ENCODE data around the gene RXRA. TPM values are rescaled to one million over a fixed set of nuclear protein-coding genes. Genes with fewer than 3 reads are reported as not detected.

RXRA gene
- total RNA-seq, 1 donor from 2014 or later, result 16.8 TPM

DNA sequence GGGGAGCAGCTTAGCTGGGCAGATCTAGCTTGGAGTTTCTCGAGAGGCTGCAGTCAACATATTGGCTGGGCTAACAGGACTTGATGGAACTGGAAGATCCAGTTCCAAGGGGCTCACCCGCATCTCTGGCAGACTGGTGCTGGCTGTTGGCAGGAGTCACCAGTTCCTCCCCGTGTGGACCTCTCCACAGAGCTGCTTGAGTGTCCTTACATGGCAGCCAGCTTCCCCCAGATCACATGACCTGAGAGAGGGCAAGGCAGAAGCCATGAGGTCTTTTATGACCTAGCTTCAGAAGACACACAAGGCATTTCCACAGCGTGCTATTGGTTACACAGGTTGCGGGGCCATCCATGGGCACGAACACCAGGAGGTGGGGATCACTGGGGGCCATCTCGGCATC, 26.4 kb upstream of the RXRA start:
- Histone ChIP-seq H3K4me3 (ENCODE audit: low read depth, low read length) (no peak overlapping the region), H3K36me3 (ENCODE audit: control insufficient read depth, insufficient read depth, low read length) (no peaks in the 10 kb centered on the region), H3K27me3 (ENCODE audit: control insufficient read depth, insufficient read depth, low read length) (peaks cover 7% of the 10 kb centered on the region)
- no peak for FAIRE-seq
- DNase-seq (ENCODE audit: low read depth), result peak; percentile 6
- TF ChIP-seq, protein P1, sequence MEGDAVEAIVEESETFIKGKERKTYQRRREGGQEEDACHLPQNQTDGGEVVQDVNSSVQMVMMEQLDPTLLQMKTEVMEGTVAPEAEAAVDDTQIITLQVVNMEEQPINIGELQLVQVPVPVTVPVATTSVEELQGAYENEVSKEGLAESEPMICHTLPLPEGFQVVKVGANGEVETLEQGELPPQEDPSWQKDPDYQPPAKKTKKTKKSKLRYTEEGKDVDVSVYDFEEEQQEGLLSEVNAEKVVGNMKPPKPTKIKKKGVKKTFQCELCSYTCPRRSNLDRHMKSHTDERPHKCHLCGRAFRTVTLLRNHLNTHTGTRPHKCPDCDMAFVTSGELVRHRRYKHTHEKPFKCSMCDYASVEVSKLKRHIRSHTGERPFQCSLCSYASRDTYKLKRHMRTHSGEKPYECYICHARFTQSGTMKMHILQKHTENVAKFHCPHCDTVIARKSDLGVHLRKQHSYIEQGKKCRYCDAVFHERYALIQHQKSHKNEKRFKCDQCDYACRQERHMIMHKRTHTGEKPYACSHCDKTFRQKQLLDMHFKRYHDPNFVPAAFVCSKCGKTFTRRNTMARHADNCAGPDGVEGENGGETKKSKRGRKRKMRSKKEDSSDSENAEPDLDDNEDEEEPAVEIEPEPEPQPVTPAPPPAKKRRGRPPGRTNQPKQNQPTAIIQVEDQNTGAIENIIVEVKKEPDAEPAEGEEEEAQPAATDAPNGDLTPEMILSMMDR (IDR thresholded peaks at IDR 0.05; ENCODE audit: insufficient read depth, low read length, severe bottlenecking), result no peak

DNA sequence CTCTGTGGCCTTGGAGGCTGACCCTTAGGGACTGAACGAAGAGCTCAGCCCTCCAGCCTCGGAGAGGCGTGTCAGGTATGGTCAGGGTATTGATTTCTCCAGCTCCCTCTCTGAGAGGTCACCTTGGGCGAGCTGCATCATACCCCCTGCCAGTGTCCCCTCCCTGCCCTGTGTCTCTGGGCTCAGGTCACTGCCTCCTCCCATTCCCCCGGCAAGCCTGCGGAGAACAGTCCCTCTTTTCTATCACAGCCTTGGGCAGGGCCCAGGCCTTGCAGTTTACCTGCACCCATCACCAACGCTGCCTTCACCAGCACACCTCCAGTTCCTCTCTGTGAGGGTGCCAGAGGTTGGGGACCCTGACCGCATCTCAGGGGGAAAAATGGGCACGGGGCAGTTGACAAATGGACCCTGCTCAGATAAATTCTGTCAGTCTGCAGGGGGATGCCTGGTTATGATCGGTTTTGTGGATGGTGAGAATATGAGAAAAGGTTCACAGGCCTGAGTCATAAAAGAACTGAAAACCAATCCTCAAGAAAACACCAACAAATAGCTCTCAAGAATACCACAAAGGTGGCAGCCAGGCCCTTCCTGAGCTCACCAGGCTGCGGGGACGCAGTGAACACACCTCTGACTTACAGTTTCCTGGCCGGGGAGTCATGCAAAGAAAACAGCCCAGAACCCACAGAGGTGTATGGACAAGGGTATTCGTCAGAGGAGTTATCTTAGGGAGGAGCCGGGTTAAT, 24.7 kb upstream of the RXRA start:
- Histone ChIP-seq H3K27me3 (ENCODE audit: control insufficient read depth, insufficient read depth, low read length) (peaks cover 4% of the 10 kb centered on the region), H3K4me3 (ENCODE audit: low read depth, low read length) (no peak overlapping the region), H3K36me3 (ENCODE audit: control insufficient read depth, insufficient read depth, low read length) (no peaks in the 10 kb centered on the region)
- TF ChIP-seq, protein P1 (IDR thresholded peaks at IDR 0.05; ENCODE audit: insufficient read depth, low read length, severe bottlenecking), result no peak
- FAIRE-seq, result peak; percentile 76
- DNase-seq (ENCODE audit: low read depth), result peak; percentile 71

DNA sequence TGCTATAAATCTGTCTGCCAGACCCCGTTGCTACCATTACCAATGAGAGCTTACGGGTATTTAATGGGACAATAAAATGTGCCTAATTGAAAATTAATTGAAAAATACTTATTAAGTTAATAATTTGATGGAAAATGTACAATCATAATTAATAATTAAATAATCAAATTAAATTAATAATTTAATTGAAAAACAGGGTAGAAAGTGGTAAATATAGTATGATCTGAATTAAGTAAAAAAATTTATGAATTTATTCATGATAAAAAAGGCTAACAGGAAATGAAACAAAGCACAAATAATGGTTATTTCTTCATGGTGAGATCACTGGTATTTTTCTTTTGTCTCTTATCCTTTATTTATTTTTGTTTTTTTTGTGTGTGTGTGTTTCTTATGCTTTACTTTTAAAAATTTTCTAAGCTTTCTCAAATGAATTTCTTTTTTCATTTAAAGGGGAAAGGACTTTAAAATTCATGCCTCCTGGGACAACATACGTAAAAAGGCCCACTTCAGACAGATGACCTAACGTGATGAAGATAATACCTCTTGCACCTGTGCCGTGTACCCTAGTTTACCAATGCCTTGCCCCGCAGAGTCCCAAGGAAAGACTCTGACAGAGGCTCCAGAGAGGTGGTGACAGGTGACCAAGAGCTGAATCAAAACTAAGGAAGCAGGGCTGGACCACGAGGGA, 24.0 kb upstream of the RXRA start:
- Histone ChIP-seq H3K36me3 (ENCODE audit: control insufficient read depth, insufficient read depth, low read length) (no peaks in the 10 kb centered on the region), H3K27me3 (ENCODE audit: control insufficient read depth, insufficient read depth, low read length) (peaks cover 4% of the 10 kb centered on the region), H3K4me3 (ENCODE audit: low read depth, low read length) (no peak overlapping the region)
- FAIRE-seq (no peak), DNase-seq (ENCODE audit: low read depth) (no peak)
- TF ChIP-seq, protein P1 (IDR thresholded peaks at IDR 0.05; ENCODE audit: insufficient read depth, low read length, severe bottlenecking), result no peak

DNA sequence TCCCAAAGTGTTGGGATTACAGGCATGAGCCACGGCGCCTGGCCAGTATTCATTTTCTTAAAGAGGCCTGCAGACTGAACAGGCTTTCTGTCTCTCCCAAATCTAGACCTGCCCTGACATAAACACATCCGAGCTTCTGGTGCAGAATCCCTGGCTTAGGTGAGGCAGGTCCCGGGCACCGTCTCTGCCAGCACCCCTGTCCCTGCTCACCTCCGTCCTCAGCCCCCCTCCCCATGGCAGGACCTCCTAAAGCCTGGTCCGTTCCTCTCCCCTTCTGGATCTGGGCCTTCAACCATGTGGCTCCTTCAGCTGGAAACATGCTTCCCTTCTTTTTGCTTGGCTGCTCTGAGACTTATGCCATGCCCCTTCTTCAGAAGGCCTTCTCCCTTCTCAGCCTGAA, 22.7 kb upstream of the RXRA start:
- TF ChIP-seq, protein P1 (IDR thresholded peaks at IDR 0.05; ENCODE audit: insufficient read depth, low read length, severe bottlenecking), result no peak
- no peak for FAIRE-seq

DNA sequence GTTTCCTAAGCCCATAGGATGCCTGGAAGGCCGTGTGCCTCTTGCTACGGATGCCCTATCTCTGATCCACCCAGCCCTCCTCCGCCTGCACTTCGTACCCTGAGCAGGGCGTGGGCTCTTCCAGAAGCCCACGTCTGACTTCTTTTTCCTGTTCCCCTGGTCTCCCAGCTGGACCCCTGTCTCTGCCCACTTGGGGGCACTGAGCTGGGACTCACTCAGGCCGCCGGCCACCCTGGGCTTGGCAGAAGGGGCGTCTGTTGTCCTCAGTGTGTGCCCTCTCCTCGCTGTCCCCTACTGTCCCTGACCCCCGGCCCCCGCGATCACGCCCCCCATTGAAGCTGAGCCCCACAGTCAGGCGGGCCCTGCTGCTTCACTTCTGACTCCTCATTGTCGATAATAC, 22.0 kb upstream of the RXRA start:
- FAIRE-seq (no peak), DNase-seq (ENCODE audit: low read depth) (no peak)
- Histone ChIP-seq H3K27me3 (ENCODE audit: control insufficient read depth, insufficient read depth, low read length) (peaks cover 1% of the 10 kb centered on the region), H3K4me3 (ENCODE audit: low read depth, low read length) (no peak overlapping the region), H3K36me3 (ENCODE audit: control insufficient read depth, insufficient read depth, low read length) (no peaks in the 10 kb centered on the region)
- TF ChIP-seq, protein P1 (IDR thresholded peaks at IDR 0.05; ENCODE audit: insufficient read depth, low read length, severe bottlenecking), result no peak

More for the DNA sequence above, 22.7 kb upstream of the RXRA start:
- peaks cover 4% of the 10 kb centered on the region for H3K27me3 ChIP-seq (ENCODE audit: control insufficient read depth, insufficient read depth, low read length)
- DNase-seq (ENCODE audit: low read depth), result no peak
- H3K4me3 ChIP-seq (ENCODE audit: low read depth, low read length), result no peak overlapping the region
- H3K36me3 ChIP-seq (ENCODE audit: control insufficient read depth, insufficient read depth, low read length), result no peaks in the 10 kb centered on the region

Data from bronchial epithelial cell (primary cell).